ENCODE measurements around the gene IL17C. TPM values are rescaled to one million over a fixed set of nuclear protein-coding genes. Genes with fewer than 3 reads are reported as not detected.

Gene IL17C
- total and polyA plus RNA-seq, 2 of the 8 experiments (the other 6 are each of a cell fraction or from before 2014, with no cell fraction given), result 1.1 to 1.9 TPM

DNA sequence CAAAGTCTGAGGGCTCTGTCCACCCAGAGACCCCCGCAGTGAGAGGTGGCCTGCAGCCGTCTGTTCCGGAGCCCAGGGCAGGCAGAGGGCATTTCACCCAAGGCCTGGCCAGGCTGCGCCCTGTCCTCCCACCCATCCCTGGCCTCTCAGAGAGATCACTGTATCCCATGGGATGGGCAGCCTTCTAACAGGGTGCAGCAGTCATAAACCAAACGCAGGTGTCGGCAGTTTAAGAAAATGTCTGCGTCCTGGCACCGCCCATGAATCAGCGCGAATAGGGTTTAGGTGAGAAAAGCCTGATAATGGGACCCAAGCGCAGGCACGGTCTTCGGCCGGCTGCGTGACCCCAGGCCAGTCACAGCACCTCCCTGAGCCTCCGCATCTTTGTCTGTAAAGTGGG, 7.1 kb downstream of the IL17C start:
- no peak overlapping the region for H2BK20ac ChIP-seq (ENCODE audit: low read length)
- no peak overlapping the region for H3K18ac ChIP-seq (ENCODE audit: extremely low read depth, low read length)
- peaks cover 0 to 5% (median 0%) of the 10 kb centered on the region in 4 experiments; a peak in 1 of 8 replicates for H3K36me3 ChIP-seq (ENCODE audit: control insufficient read depth in 2 of 4, insufficient read depth in 4 of 4, low read length in 3 of 4)
- WGBS, 2 experiments (ENCODE audit: extremely low coverage in 1 of 2, insufficient coverage in 1 of 2, insufficient read length in 1 of 2, insufficient replicate concordance in 2 of 2, low coverage in 1 of 2, low lambda C conversion rate in 2 of 2, missing lambda C conversion rate in 1 of 2), result 96% methylated on average over 16 of the region's 16 CpGs; no CpG with 5 or more reads in 1 of the 2 experiments
- no peak overlapping the region for H3K27ac ChIP-seq (ENCODE audit: low read depth, low read length)
- H2BK5ac ChIP-seq (ENCODE audit: low read depth, low read length), result no peak overlapping the region
- H3K23me2 ChIP-seq (ENCODE audit: low read depth, low read length), result peaks cover 4% of the 10 kb centered on the region; the same call in 1 of the 2 replicates
- no peak overlapping the region for H2BK15ac ChIP-seq (ENCODE audit: low read length)
- H3K4me3 ChIP-seq (ENCODE audit: extremely low read depth in 1 of 4, insufficient read depth in 2 of 4, low read depth in 3 of 4, low read length in 4 of 4), result no peak overlapping the region
- TF ChIP-seq POLR2AphosphoS5 (IDR thresholded peaks at IDR 0.05; ENCODE audit: low read depth, low read length) (no peak), SIX5 (IDR thresholded peaks at IDR 0.05; ENCODE audit: low read depth, low read length) (no peak), SP4 (IDR thresholded peaks at IDR 0.05; ENCODE audit: low read length) (no peak), SP2 (IDR thresholded peaks at IDR 0.05; ENCODE audit: low read length) (no peak), JUND (IDR thresholded peaks at IDR 0.05; ENCODE audit: low read length) (no peak), SIRT6 (IDR thresholded peaks at IDR 0.05; ENCODE audit: low read length) (no peak)
- TF ChIP-seq, protein P1, sequence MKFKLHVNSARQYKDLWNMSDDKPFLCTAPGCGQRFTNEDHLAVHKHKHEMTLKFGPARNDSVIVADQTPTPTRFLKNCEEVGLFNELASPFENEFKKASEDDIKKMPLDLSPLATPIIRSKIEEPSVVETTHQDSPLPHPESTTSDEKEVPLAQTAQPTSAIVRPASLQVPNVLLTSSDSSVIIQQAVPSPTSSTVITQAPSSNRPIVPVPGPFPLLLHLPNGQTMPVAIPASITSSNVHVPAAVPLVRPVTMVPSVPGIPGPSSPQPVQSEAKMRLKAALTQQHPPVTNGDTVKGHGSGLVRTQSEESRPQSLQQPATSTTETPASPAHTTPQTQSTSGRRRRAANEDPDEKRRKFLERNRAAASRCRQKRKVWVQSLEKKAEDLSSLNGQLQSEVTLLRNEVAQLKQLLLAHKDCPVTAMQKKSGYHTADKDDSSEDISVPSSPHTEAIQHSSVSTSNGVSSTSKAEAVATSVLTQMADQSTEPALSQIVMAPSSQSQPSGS (IDR thresholded peaks at IDR 0.05; ENCODE audit: low read length), result no peak
- TF ChIP-seq, protein P2, sequence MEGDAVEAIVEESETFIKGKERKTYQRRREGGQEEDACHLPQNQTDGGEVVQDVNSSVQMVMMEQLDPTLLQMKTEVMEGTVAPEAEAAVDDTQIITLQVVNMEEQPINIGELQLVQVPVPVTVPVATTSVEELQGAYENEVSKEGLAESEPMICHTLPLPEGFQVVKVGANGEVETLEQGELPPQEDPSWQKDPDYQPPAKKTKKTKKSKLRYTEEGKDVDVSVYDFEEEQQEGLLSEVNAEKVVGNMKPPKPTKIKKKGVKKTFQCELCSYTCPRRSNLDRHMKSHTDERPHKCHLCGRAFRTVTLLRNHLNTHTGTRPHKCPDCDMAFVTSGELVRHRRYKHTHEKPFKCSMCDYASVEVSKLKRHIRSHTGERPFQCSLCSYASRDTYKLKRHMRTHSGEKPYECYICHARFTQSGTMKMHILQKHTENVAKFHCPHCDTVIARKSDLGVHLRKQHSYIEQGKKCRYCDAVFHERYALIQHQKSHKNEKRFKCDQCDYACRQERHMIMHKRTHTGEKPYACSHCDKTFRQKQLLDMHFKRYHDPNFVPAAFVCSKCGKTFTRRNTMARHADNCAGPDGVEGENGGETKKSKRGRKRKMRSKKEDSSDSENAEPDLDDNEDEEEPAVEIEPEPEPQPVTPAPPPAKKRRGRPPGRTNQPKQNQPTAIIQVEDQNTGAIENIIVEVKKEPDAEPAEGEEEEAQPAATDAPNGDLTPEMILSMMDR (IDR thresholded peaks at IDR 0.05; ENCODE audit: control extremely low read depth in 1 of 3, insufficient read depth in 1 of 3, low read depth in 1 of 3, low read length in 3 of 3), result no peak
- no peak overlapping the region for H3K56ac ChIP-seq (replicated peaks; ENCODE audit: insufficient read length, low read depth, low read length)
- DNase-seq (ENCODE audit: low read depth in 1 of 2, low spot score in 2 of 2) (no peak), FAIRE-seq (no peak)
- H3K9me3 ChIP-seq (ENCODE audit: insufficient read depth in 2 of 2, low read depth in 1 of 2, low read length in 1 of 2), result no peaks in the 10 kb centered on the region
- ChIA-PET POLR2A (ENCODE audit: partially characterized antibody) (interaction anchor here (0.6 kb wide), 1 partner anchor 18 kb away, joined by 3 read pairs; no protein-coding TSS in a partner anchor), CTCF (ENCODE audit: partially characterized antibody) (no interaction called here)
- no peak overlapping the region for H2AFZ ChIP-seq (ENCODE audit: low read length)
- H3K4me2 ChIP-seq (ENCODE audit: insufficient read depth in 1 of 2, low read depth in 2 of 2, low read length in 2 of 2), result no peak overlapping the region
- no peak overlapping the region for H3K4ac ChIP-seq (replicated peaks; ENCODE audit: insufficient read length, low read depth, low read length)
- H4K8ac ChIP-seq (ENCODE audit: extremely low read depth, insufficient read depth, low read length), result no peak overlapping the region
- H3K9ac ChIP-seq (replicated peaks in 1 of 4; ENCODE audit: extremely low read depth in 1 of 4, low read depth in 3 of 4, low read length in 3 of 4), result no peak overlapping the region
- no peak overlapping the region for H2BK120ac ChIP-seq (replicated peaks; ENCODE audit: low read depth, low read length)
- no peaks in the 10 kb centered on the region; a peak in 1 of 4 replicates for H3K79me2 ChIP-seq (ENCODE audit: control insufficient read depth in 1 of 2, insufficient read depth in 2 of 2, low read length in 2 of 2)
- no peak overlapping the region for H4K91ac ChIP-seq (replicated peaks; ENCODE audit: insufficient read length, low read length)
- no peak overlapping the region for H3K23ac ChIP-seq (ENCODE audit: insufficient read length)
- H2BK12ac ChIP-seq (ENCODE audit: low read depth, low read length), result no peak overlapping the region
- H2AK5ac ChIP-seq (ENCODE audit: low read depth, low read length), result no peak overlapping the region
- H3K27me3 ChIP-seq (replicated peaks in 1 of 4; ENCODE audit: control insufficient read depth in 3 of 4, extremely low read depth in 1 of 4, insufficient read depth in 3 of 4, low read length in 3 of 4), result no peaks in the 10 kb centered on the region
- peaks cover 8% of the 10 kb centered on the region for H3K79me1 ChIP-seq (ENCODE audit: low read depth, low read length)
- peaks cover 2 to 8% of the 10 kb centered on the region in 2 experiments for H4K20me1 ChIP-seq (replicated peaks in 1 of 2; ENCODE audit: control insufficient read depth in 1 of 2, insufficient read depth in 2 of 2, low read length in 2 of 2)
- no peak overlapping the region for H4K5ac ChIP-seq (ENCODE audit: insufficient read length, low read depth, low read length)
- no peak overlapping the region for H3K14ac ChIP-seq (ENCODE audit: insufficient read length)
- peaks cover 0 to 9% (median 4%) of the 10 kb centered on the region in 4 experiments; a peak in 4 of 7 replicates for H3K4me1 ChIP-seq (replicated peaks in 1 of 4; ENCODE audit: control insufficient read depth in 3 of 4, insufficient read depth in 4 of 4, low read length in 3 of 4)

Measured in H1 (cell line).